Omental fat pad (tissue), 4 donors: ENCODE results near the gene CLCN7. TPM values are rescaled to one million over a fixed set of nuclear protein-coding genes. Genes with fewer than 3 reads are reported as not detected.

ENCODE experiments used
- ATAC-seq: fragments of 150-250 bp; one replicate; pipeline ENCODE4 v1.9.1; 2016; ENCODE audit warnings: mild to moderate bottlenecking, moderate library complexity; ENCODE audit not compliant: low FRiP score
- DNase-seq: peaks from one replicate; pipeline ENCODE4 v3.0.0-alpha.2; 2019; ENCODE audit warnings: low spot score
- CTCF ChIP-seq, 3 donors: fragments of 450-650 bp; IDR thresholded peaks; one replicate each; pipeline ENCODE4 v1.5.1; 2016 to 2017; ENCODE audit warnings: antibody characterized with exemption in 3 of 3, mild to moderate bottlenecking in 3 of 3, moderate library complexity in 2 of 3
- total RNA-seq, 4 donors: library from RNA; depleted of rRNA; stranded (reverse); fragments of >200 nt; gene quantifications; one replicate each; pipeline ENCODE4 v1.1.0, GENCODE V29; 2016

Gene CLCN7
- total RNA-seq, 4 donors from 2014 or later: 42.6 to 62.3 (median 52.2) TPM

DNA sequence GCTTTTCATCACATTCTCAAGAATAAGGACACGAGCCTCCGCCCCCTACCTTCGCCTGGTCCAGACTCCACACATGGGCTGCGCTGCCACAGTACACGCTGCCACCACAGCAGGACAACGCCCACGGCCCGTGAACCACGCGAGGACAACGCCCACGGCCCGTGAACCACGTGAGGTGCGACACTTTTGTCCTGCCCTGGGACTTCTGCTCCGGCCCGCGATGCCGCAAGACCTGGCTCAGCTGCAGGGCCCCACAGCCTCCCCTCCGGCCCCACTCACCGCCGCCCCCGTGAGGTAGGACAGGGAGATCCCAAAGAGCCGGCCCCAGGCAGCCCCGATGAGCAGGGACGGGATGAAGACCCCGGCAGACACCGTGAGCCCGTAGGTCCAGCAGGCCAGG is 24.6 kb downstream of the CLCN7 start:
- no peak for TF ChIP-seq CTCF (IDR thresholded peaks at IDR 0.05)
- ATAC-seq (no peak), DNase-seq (no peak)

DNA sequence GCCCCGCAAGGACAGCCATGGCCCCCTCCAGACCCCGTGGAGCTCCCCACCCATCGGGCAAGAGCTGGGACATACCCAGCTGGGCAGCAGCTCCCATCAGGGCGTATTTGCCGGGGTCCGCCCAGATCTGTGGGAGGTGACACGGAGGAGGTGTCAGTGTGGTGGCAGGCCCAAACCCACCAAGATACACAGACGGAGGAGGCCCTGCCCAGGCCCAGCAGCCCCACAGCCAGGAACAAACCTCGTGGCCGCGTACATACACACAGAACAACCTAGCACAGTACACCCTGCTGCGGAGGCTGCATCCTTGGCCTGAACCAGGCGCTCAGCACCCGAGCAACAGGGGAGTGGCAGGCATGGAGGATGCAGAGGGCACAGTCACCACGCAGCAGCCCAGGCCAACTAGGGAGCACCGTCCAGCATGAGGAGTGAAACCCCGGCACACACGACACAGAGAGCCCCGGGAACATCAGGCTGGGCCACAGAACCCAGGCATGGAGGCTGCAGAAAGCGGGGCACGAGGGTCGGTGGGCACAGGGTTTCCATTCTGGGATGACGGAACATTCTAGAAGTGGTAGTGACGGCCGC is 25.5 kb downstream of the CLCN7 start:
- DNase-seq (no peak), ATAC-seq (no peak)
- no peak for TF ChIP-seq CTCF (IDR thresholded peaks at IDR 0.05)

GRCh38 chr16:1448536-1449116 is 26.2 kb downstream of the CLCN7 start:
- no peak for ATAC-seq
- DNase-seq: no peak
- TF ChIP-seq CTCF (IDR thresholded peaks at IDR 0.05): no peak

DNA sequence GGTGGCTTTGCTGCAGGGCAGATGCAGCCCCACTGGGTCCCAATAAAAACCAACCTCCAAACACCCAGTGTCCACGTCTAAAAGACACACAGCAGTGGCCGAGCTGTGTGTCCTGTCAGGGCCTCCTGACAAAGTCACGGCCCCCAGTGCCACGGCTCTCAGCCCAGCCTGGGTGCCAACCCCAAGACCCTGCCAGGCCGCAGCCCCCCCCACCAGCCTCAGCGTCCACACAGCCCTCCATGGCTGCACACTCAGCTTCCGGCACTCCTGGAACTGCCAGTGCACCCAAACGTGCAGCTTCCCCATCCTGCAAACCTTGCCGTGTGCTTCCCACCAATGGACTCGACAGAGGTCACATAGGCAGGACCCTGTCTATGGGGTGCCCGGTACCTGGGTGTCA is 26.9 kb downstream of the CLCN7 start:
- no peak for DNase-seq
- TF ChIP-seq CTCF (IDR thresholded peaks at IDR 0.05): no peak
- ATAC-seq: no peak

DNA sequence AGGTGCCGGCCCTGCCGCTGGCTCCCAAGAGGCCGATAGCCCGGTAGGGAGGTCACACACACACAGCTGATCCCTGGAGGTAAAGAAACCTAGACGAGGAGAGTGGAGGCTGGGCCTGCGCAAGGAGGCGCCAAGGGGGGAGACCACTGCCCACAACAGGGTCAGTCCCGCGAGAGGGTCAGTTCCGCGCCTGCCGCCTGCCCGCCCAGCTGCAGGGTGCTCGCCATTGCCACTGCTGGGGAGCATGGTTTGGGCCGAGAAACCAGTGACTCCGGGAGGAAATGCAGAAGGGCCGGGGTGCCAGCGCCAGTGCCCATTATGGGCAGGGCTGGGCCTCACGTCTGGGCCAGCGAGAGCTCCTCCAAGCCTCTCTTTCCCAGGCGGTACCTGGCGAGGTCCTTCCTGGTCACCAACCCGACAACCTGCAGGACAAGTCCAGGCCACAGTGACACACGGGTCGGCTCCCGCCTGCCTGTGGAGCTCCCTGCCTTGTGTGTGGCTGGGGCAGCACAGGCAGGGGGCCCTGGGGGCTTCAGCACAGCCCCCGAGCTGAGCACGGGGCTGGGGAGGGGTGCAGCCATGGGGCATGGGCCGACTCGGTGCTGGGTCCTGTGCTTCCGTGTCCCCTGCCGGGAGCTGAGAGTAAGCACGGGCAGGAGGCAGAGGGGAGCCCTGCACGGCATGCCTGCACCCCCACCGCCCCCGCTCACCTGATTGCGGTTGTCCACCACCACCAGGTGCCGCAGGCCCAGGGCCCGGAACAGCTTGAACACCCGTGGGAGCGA is 28.3 kb downstream of the CLCN7 start:
- no peak for ATAC-seq
- no peak for TF ChIP-seq CTCF (IDR thresholded peaks at IDR 0.05)
- no peak for DNase-seq

DNA sequence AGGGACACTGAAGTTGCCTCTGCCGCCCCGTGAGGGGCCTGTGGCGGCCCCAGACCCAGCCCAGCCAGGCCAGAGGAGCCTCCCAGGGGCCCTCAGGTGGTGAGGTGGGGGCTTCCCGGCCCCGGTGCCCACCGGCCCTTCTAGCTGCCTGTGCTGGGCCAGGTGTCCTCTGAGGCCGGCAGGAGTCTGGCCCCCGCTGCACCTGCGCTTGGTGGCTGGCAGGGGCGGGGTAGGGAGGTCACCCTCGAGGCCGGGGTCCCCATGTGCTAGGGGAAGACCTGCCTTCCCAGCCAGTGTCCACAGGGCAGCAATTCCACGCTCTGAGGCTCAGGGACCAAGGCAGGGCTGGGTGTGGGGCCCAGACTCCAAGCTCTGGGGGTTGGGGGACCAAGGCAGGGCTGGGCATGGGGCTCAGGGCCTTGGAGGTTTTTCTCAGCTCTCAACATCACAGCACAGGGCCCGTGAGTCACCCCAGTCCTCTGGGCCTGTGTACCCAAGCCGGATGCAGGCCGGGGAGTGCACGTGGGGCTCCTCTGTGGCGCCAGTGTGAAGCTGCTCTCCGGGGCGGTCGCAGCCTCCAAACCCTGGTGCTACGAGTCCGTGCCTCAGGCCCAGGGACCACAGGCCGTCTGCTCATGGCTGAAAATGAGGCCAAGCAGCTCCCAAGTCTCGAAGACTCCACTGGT is 29.2 kb downstream of the CLCN7 start:
- ATAC-seq (no peak), DNase-seq (no peak)
- TF ChIP-seq CTCF (IDR thresholded peaks at IDR 0.05): no peak
